Heart left ventricle (tissue), 16 donors: ENCODE measurements around the gene NFATC2. TPM values are rescaled to one million over a fixed set of nuclear protein-coding genes. Genes with fewer than 3 reads are reported as not detected.

Experiments used
- ATAC-seq, 4 donors: fragments of 200-7000 bp; cut with Tn5 transposase; one replicate each; pipeline ENCODE4 v1.9.1; 2020 to 2022; ENCODE audit warnings: moderate library complexity in 4 of 4, mild to moderate bottlenecking in 3 of 4, moderate number of reproducible peaks in 1 of 4
- DNase-seq, 5 donors: peaks; one replicate each; pipeline ENCODE4 v3.0.0-alpha.2; 2020
- H3K27ac ChIP-seq, 12 donors: fragments of 200-600 bp; sonication (generic) in 4 of 12; one replicate each; pipeline versions ENCODE4 v1.5.0 to v1.8.0; 2016 to 2022; ENCODE audit warnings: mild to moderate bottlenecking in 2 of 12
- H3K27me3 ChIP-seq, 9 donors: fragments of 200-600 bp; sonication (generic) in 2 of 9; one replicate each; pipeline versions ENCODE4 v1.5.1 to v1.8.0; 2016 to 2022; ENCODE audit warnings: mild to moderate bottlenecking in 3 of 9
- H3K36me3 ChIP-seq, 9 donors: fragments of 200-600 bp; sonication (generic) in 2 of 9; one replicate each; pipeline versions ENCODE4 v1.5.0 to v1.8.0; 2018 to 2022; ENCODE audit warnings: mild to moderate bottlenecking in 2 of 9
- H3K4me1 ChIP-seq, 12 donors: fragments of 200-600 bp; sonication (generic) in 4 of 12; one replicate each; pipeline versions ENCODE4 v1.5.0 to v1.8.0; 2016 to 2022; ENCODE audit warnings: mild to moderate bottlenecking in 3 of 12
- H3K4me3 ChIP-seq, 12 donors: fragments of 200-600 bp; sonication (generic) in 4 of 12; one replicate each; pipeline versions ENCODE4 v1.5.0 to v1.8.0; 2017 to 2022; ENCODE audit warnings: mild to moderate bottlenecking in 9 of 12, moderate library complexity in 4 of 12
- H3K9me3 ChIP-seq, 12 donors: fragments of 200-600 bp; sonication (generic) in 4 of 12; one replicate each; pipeline versions ENCODE4 v1.5.0 to v1.8.0; 2016 to 2022; ENCODE audit warnings: mild to moderate bottlenecking in 1 of 12
- POLR2A ChIP-seq, 2 donors: fragments of 450-650 bp; IDR thresholded peaks; one replicate each; pipeline ENCODE4 v1.6.1; 2017; ENCODE audit warnings: antibody characterized with exemption in 2 of 2, mild to moderate bottlenecking in 2 of 2, moderate library complexity in 2 of 2
- WGBS, 4 donors: extraction: QIAGEN DNeasy Blood & Tissue Kit in 2 of 4; methylation state at CpG; one replicate each; pipeline versions ENCODE4 v1.1.5 to v1.1.7; 2013 to 2018; 5-methylcytosine and 5-hydroxymethylcytosine counted together
- intact Hi-C, 10 donors: fragments of 100-400 bp; cut with DNase I; formaldehyde crosslinking; loops; one replicate each; pipeline versions ENCODE4 v1.11.1 to v1.14.2; 2022
- microRNA-seq, 4 donors: library from miRNA; unstranded; fragments of <30 nt; microRNA quantifications; one replicate each; pipeline versions ENCODE4 to v1.2.0, GENCODE V29; 2017 to 2020
- polyA plus RNA-seq, 2 donors: library from polyadenylated mRNA; stranded (reverse); fragments of 200-250 nt; gene quantifications; one replicate each; pipeline ENCODE4 v1.2.3, GENCODE V29; 2013
- total RNA-seq, 9 donors: library from RNA; depleted of rRNA in 2 of 9; stranded (reverse); fragments of >200 nt in 2 of 9; fragmentation: NEBNext Ultra II Directional in 3 of 9; extraction: Animal tissue kit (Norgen Biotek cat#: 25700) in 3 of 9; gene quantifications; one replicate each; pipeline versions ENCODE4 v1.1.0 to v1.2.4, GENCODE V29; 2016 to 2023
- TF ChIP-seq, protein P1 (sequence below), 12 donors: fragments of 200-600 bp; sonication (generic) in 4 of 12; IDR thresholded peaks; one replicate each; pipeline versions ENCODE4 v1.5.0 to v1.8.0; 2018 to 2022; ENCODE audit warnings: antibody characterized with exemption in 12 of 12, mild to moderate bottlenecking in 5 of 12
- donor health status: ischemic (EF 13 %, LVEDD 7.1; RV severe dilation, severe dysfunction).
- donor health status: healthy with polysubstance abuse.
- donor health status: DM: no; HTN: yes; CAD: no.
- donor health status: DM: no; HTN: no; CAD: no.
- donor health status: ischemic (EF 25% LVEDD 6.9; RV normal size, moderate dysfunction).
- donor health status: ischemic (EF 25% LVEDD 5.7; RV mildly dilated, moderate dysfunction).
- donor health status: healthy.
- donor health status: DM: yes; HTN: yes; CAD: no.
- donor health status: ischemic (EF 35%, LVEDD 5.7; RV mildly dilated, moderate dysfunction).
- donor health status: nonischemic (EF 11% LVEDD 7.7; RV severe dilation, severe dysfunction).
- donor health status: DM: yes; HTN: yes; CAD: no.
- donor health status: PGD.
- donor health status: ischemic (EF 29% LVEDD 5.4; RV normal size, mild dysfunction).
- donor health status: nonischemic (EF 23%, LVEDD 6.1; RV moderate dilation, normal function).

Gene NFATC2
- total and polyA plus RNA-seq, 11 donors = 0.76 to 7.6 (median 3.2) TPM

GRCh38 chr20:51338692-51339440 is 203.7 kb downstream of the NFATC2 start:
- H3K9me3 ChIP-seq = no peaks in the 10 kb centered on the region
- no peak overlapping the region for H3K4me3 ChIP-seq
- DNase-seq = no peak
- no peaks in the 10 kb centered on the region for H3K27me3 ChIP-seq
- H3K36me3 ChIP-seq = no peaks in the 10 kb centered on the region
- ATAC-seq = no peak
- intact Hi-C loops = no loop called here
- TF ChIP-seq, protein P1, sequence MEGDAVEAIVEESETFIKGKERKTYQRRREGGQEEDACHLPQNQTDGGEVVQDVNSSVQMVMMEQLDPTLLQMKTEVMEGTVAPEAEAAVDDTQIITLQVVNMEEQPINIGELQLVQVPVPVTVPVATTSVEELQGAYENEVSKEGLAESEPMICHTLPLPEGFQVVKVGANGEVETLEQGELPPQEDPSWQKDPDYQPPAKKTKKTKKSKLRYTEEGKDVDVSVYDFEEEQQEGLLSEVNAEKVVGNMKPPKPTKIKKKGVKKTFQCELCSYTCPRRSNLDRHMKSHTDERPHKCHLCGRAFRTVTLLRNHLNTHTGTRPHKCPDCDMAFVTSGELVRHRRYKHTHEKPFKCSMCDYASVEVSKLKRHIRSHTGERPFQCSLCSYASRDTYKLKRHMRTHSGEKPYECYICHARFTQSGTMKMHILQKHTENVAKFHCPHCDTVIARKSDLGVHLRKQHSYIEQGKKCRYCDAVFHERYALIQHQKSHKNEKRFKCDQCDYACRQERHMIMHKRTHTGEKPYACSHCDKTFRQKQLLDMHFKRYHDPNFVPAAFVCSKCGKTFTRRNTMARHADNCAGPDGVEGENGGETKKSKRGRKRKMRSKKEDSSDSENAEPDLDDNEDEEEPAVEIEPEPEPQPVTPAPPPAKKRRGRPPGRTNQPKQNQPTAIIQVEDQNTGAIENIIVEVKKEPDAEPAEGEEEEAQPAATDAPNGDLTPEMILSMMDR (IDR thresholded peaks at IDR 0.05) = no peak
- TF ChIP-seq POLR2A (IDR thresholded peaks at IDR 0.05) = no peak
- H3K4me1 ChIP-seq = peaks cover 0 to 10% (median 0%) of the 10 kb centered on the region in 12 donors
- H3K27ac ChIP-seq = no peak overlapping the region
- WGBS, 4 donors = 87 to 93% (median 91%) methylated on average over 5 of the region's 5 CpGs

- Histone ChIP-seq H3K27me3 (no peaks in the 10 kb centered on the region), H3K4me3 (no peak overlapping the region), H3K9me3 (no peaks in the 10 kb centered on the region), H3K36me3 (no peaks in the 10 kb centered on the region), H3K4me1 (peaks cover 0 to 10% (median 0%) of the 10 kb centered on the region in 12 donors), H3K27ac (no peak overlapping the region)
- intact Hi-C loops = no loop called here
- DNase-seq (no peak), ATAC-seq (no peak)
- TF ChIP-seq POLR2A (IDR thresholded peaks at IDR 0.05) = no peak
- TF ChIP-seq, protein P1 (IDR thresholded peaks at IDR 0.05) = no peak
- WGBS, 4 donors = 82 to 87% (median 84%) methylated on average over 3 of the region's 3 CpGs
These were observed 205.3 kb downstream of the NFATC2 start for GRCh38 chr20:51337126-51337805.

Small RNAs within 50 kb of the gene (microRNA-seq; reads per million reads assigned to microRNA genes)
- gene MIR3194 = 0 to 0.62 (median 0.10) reads per million in 4 donors

Other genes starting within 250 kb of the NFATC2 start
- gene ATP9A, start 225.7 kb upstream of the NFATC2 start, total RNA-seq = 10 to 100 TPM; 18.3 to 36.4 (median 28.9) TPM
- gene ATP9A, start 225.7 kb upstream of the NFATC2 start, polyA plus RNA-seq = 10 to 100 TPM in 1 of 2 donors, 1 to 10 TPM in 1; 4.4 to 10.5 TPM